GM12865 (cell line): Measurements from ENCODE around the gene IL4I1.
A peak's percentile ranks its signal among the peaks of the same experiment; 100 is the strongest.

ENCODE experiments used
- DNase-seq: peaks from one replicate; pipeline ENCODE4 v3.0.0; 2010; ENCODE audit warnings: low read depth
- H3K4me3 ChIP-seq: 2 replicates; pipeline ENCODE4 v1.5.1; 2011; ENCODE audit warnings: mild to moderate bottlenecking, low read depth, low read length, control low read depth
- CTCF ChIP-seq: IDR thresholded peaks from 2 replicates; pipeline ENCODE4 v1.5.1; 2011; ENCODE audit warnings: low read length, control low read depth, low read depth, inconsistent platforms; ENCODE audit not compliant: insufficient read depth; ENCODE audit errors: missing control alignments

Gene IL4I1

GRCh38 chr19:49869484-49870308, 27.0 kb downstream of the IL4I1 start:
- H3K4me3 ChIP-seq = peak overlapping the region; percentile 69
- DNase-seq = peak; percentile 99
- no peak for TF ChIP-seq CTCF

GRCh38 chr19:49869009-49869483, 27.6 kb downstream of the IL4I1 start:
- no peak for TF ChIP-seq CTCF
- H3K4me3 ChIP-seq = peak overlapping the region; percentile 51
- no peak for DNase-seq

GRCh38 chr19:49866933-49867782, 29.5 kb downstream of the IL4I1 start, which contains the start of gene PNKP:
Gene PNKP (minus strand): TSS chr19:49867576. CDS start chr19:49867204, 372 bp downstream.
- no peak for TF ChIP-seq CTCF
- H3K4me3 ChIP-seq = peak within 1 kb of the TSS; percentile 74
- peak; percentile 96 for DNase-seq

- TF ChIP-seq CTCF = no peak
- no peak overlapping the region for H3K4me3 ChIP-seq
- no peak for DNase-seq
Observed at GRCh38 chr19:49864890-49865289, 31.8 kb downstream of the IL4I1 start.

GRCh38 chr19:49863935-49864320, 32.8 kb downstream of the IL4I1 start:
- no peak for TF ChIP-seq CTCF
- no peak for DNase-seq
- H3K4me3 ChIP-seq = no peak overlapping the region

- TF ChIP-seq CTCF = no peak
- DNase-seq = no peak
- H3K4me3 ChIP-seq = no peak overlapping the region
Observed at GRCh38 chr19:49863254-49863934, 33.3 kb downstream of the IL4I1 start.
